ENCODE data around the gene MLXIP.
A peak's percentile ranks its signal among the peaks of the same experiment; 100 is the strongest.

MLXIP gene

DNA sequence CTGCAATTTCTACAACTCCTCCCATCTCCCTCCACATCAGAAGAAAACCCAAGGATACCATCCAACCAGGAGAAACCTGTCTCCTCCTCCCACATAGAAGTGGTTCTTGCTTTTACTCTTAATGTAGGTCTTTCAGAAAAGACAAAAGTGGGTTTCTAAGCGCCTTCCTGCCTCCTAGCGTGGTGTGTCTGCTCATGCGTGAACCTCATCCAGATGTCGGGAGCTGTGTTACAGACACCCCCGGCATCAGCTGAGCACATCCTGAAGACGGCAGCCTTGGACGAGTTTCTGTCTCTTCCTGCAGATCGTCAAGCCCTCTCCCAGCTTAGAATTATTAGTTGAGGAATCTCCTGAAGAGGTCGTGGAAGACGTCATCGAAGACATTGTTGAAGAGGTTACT, 113.9 kb downstream of the MLXIP start:
- Mint-ChIP-seq H3K9me3 (no peaks in the 10 kb centered on the region), H3K36me3 (ENCODE audit: insufficient read depth) (no peaks in the 10 kb centered on the region), H3K27ac (peak overlapping the region in 1 of 2 donors; percentile 9), H3K4me3 (no peak overlapping the region), H3K27me3 (peaks cover 0 to 15% of the 10 kb centered on the region in 2 donors), H3K4me1 (ENCODE audit: low read depth in 2 of 2) (peaks cover 5 to 8% of the 10 kb centered on the region in 2 donors)
- DNase-seq: no peak
- no peak for ATAC-seq (replicated peaks)

DNA sequence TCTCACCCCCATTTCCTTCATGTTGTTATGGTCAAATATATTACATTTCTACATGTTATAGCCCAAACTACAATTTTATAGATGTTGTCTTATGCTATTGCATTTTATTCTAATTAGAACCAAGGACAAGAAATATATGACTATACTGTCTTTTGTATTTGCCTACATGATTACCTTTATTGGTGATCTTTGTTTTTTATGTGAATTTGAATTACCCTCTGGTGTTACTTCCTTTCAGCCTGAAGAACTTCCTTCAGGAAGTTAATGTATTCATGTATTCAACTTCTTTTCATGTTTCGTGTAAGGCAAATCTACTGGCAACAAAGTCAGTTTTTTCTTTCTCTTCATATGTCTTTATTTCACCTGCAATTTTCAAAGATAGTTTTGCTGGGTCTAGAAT, 116.2 kb downstream of the MLXIP start:
- ATAC-seq (replicated peaks) (no peak), DNase-seq (no peak)
- H3K36me3 Mint-ChIP-seq (ENCODE audit: insufficient read depth): no peaks in the 10 kb centered on the region
- H3K27ac Mint-ChIP-seq: no peak overlapping the region
- H3K4me1 Mint-ChIP-seq (ENCODE audit: low read depth in 2 of 2): peaks cover 6 to 11% of the 10 kb centered on the region in 2 donors
- H3K4me3 Mint-ChIP-seq: no peak overlapping the region
- no peaks in the 10 kb centered on the region for H3K9me3 Mint-ChIP-seq
- H3K27me3 Mint-ChIP-seq: peaks cover under 1 to 32% of the 10 kb centered on the region in 2 donors

- Mint-ChIP-seq H3K9me3 (no peaks in the 10 kb centered on the region), H3K27me3 (peaks cover 7 to 38% of the 10 kb centered on the region in 2 donors), H3K27ac (no peak overlapping the region), H3K36me3 (ENCODE audit: insufficient read depth) (no peaks in the 10 kb centered on the region), H3K4me1 (ENCODE audit: low read depth in 2 of 2) (peaks cover 6% of the 10 kb centered on the region in 2 donors), H3K4me3 (no peak overlapping the region)
- no peak for ATAC-seq (replicated peaks)
- no peak for DNase-seq
Measured at GRCh38 chr12:122195405-122195804, 116.8 kb downstream of the MLXIP start.
